HepG2 (cell line): ENCODE measurements around the gene HMCN1. TPM values are rescaled to one million over a fixed set of nuclear protein-coding genes. Genes with fewer than 3 reads are reported as not detected.

Source experiments
- ATAC-seq: fragments of 200-7000 bp; cut with Tn5 transposase; 3 replicates; pipeline ENCODE4 v1.9.1; 2020; ENCODE audit warnings: mild to moderate bottlenecking, moderate library complexity
- BruUV-seq: library from RNA; stranded (reverse); fragments of 400-500 nt; replicated peaks from 2 replicates; lab custom pipeline; 2021; lab: Mats Ljungman, UMichigan
- CTCF ChIA-PET: fragments of 300-600 bp; formaldehyde crosslinking; extraction: SDS; loops from one replicate; lab custom pipeline; 2021; ENCODE audit warnings: low total read pairs, inconsistent platforms, low intra/inter-chr PET ratio; lab: Yijun Ruan, JAX
- POLR2A ChIA-PET: fragments of 350-600 bp; sonication (Branson Sonifier 250); formaldehyde crosslinking; loops from one replicate; lab custom pipeline; 2020; ENCODE audit warnings: antibody characterized with exemption, inconsistent platforms; lab: Yijun Ruan, JAX
- DNase-seq: peaks from one replicate; pipeline ENCODE4 v3.0.0-alpha.2; 2015; ENCODE audit warnings: low spot score
- FAIRE-seq: peaks from 3 replicates; lab custom pipeline; 2011; peaks lifted over from hg19 to GRCh38; lab: Jason Lieb, UNC
- H2AFZ ChIP-seq: one replicate; pipeline ENCODE4 v1.6.1; 2011; ENCODE audit warnings: low read length, inconsistent platforms
- H3K27ac ChIP-seq: fragments of 300-600 bp; 3 replicates; pipeline ENCODE4 v1.8.0; 2011; ENCODE audit warnings: mixed run types, mild to moderate bottlenecking, mixed read lengths, low read length, inconsistent platforms; ENCODE audit not compliant: insufficient read depth; ENCODE audit errors: extremely low read length
- H3K27me3 ChIP-seq, 2 experiments: fragments of 200-600 bp in 1 of 2; 2 replicates in 1 of 2; 3 replicates in 1 of 2; pipeline versions ENCODE4 v1.6.0 to v1.8.0; 2011; ENCODE audit warnings: low read length in 2 of 2, mild to moderate bottlenecking in 2 of 2, moderate library complexity in 2 of 2, inconsistent platforms in 1 of 2; ENCODE audit not compliant: insufficient read depth in 2 of 2, control insufficient read depth in 1 of 2
- H3K36me3 ChIP-seq, 2 experiments: fragments of 200-600 bp in 1 of 2; replicated peaks in 1 of 2; 2 replicates in 1 of 2; 3 replicates in 1 of 2; pipeline versions ENCODE4 v1.5.1 to v1.8.0; 2011; ENCODE audit warnings: low read length in 2 of 2, inconsistent platforms in 1 of 2; ENCODE audit not compliant: insufficient read depth in 2 of 2, control insufficient read depth in 1 of 2
- H3K4me1 ChIP-seq: 2 replicates; pipeline ENCODE4 v1.5.1; 2012; ENCODE audit warnings: low read length, inconsistent platforms; ENCODE audit not compliant: insufficient read depth
- H3K4me2 ChIP-seq: 2 replicates; pipeline ENCODE4 v1.6.0; 2011; ENCODE audit warnings: low read depth, low read length, inconsistent platforms
- H3K4me3 ChIP-seq, 3 experiments: fragments of 200-600 bp in 1 of 3; sonication (generic), shearing (Covaris generic) in 1 of 3; replicated peaks in 1 of 3; 2 replicates each; pipeline ENCODE4 v1.5.1; 2011 to 2016; ENCODE audit warnings: low read length in 3 of 3, inconsistent platforms in 2 of 3, low read depth in 2 of 3, mild to moderate bottlenecking in 2 of 3, control low read depth in 1 of 3, mixed read lengths in 1 of 3; ENCODE audit not compliant: insufficient read depth in 1 of 3
- H3K79me2 ChIP-seq: one replicate; pipeline ENCODE4 v1.6.1; 2011; ENCODE audit warnings: low read length, inconsistent platforms; ENCODE audit not compliant: insufficient read depth
- H3K9ac ChIP-seq: 2 replicates; pipeline ENCODE4 v1.6.0; 2011; ENCODE audit warnings: mild to moderate bottlenecking, low read depth, low read length, inconsistent platforms; ENCODE audit not compliant: insufficient read depth
- H3K9me3 ChIP-seq: 2 replicates; pipeline ENCODE4 v1.5.1; 2012; ENCODE audit warnings: mild to moderate bottlenecking, low read length
- H4K20me1 ChIP-seq: 2 replicates; pipeline ENCODE4 v1.6.0; 2011; ENCODE audit warnings: inconsistent platforms, mild to moderate bottlenecking, low read length, moderate library complexity; ENCODE audit not compliant: insufficient read depth
- BATF2 ChIP-seq: sonication (generic); formaldehyde crosslinking; IDR thresholded peaks from 2 replicates; pipeline ENCODE4 v1.8.0; 2022; ENCODE audit warnings: mild to moderate bottlenecking, missing genetic modification reagents, moderate library complexity
- CSRNP1 ChIP-seq: sonication (generic); formaldehyde crosslinking; IDR thresholded peaks from 2 replicates; pipeline ENCODE4 v1.8.1; 2023; ENCODE audit warnings: mild to moderate bottlenecking, missing genetic modification reagents
- HNF1B ChIP-seq: sonication (generic); formaldehyde crosslinking; IDR thresholded peaks from 2 replicates; pipeline ENCODE4 v1.5.1; 2020; ENCODE audit warnings: mild to moderate bottlenecking, moderate library complexity, missing genetic modification reagents
- IKZF5 ChIP-seq: IDR thresholded peaks from 2 replicates; pipeline ENCODE4 v1.6.1; 2018; ENCODE audit warnings: missing genetic modification reagents, mild to moderate bottlenecking, missing compliant biosample characterization
- PHF8 ChIP-seq: sonication (generic); formaldehyde crosslinking; IDR thresholded peaks from 2 replicates; pipeline ENCODE4 v1.5.0; 2020; ENCODE audit warnings: missing genetic modification reagents
- RARG ChIP-seq: sonication (generic); formaldehyde crosslinking; IDR thresholded peaks from 2 replicates; pipeline ENCODE4 v1.4.0; 2020; ENCODE audit warnings: low read depth, mild to moderate bottlenecking, missing genetic modification reagents
- TBP ChIP-seq: sonication (generic); formaldehyde crosslinking; IDR thresholded peaks from 2 replicates; pipeline ENCODE4 v1.5.0; 2020; ENCODE audit warnings: missing genetic modification reagents
- ZNF234 ChIP-seq: sonication (generic); formaldehyde crosslinking; conservative IDR thresholded peaks from 2 replicates; pipeline ENCODE4 v1.5.1; 2020; ENCODE audit warnings: mild to moderate bottlenecking, missing genetic modification reagents
- ZNF639 ChIP-seq: conservative IDR thresholded peaks from 2 replicates; pipeline ENCODE4 v1.6.1; 2018; ENCODE audit warnings: missing genetic modification reagents
- WGBS: methylation state at CpG from one replicate; pipeline ENCODE4 v1.1.6; 2017; ENCODE audit warnings: low lambda C conversion rate; 5-methylcytosine and 5-hydroxymethylcytosine counted together
- in situ Hi-C: cut with HindIII; loops from 2 replicates; pipeline ENCODE4 v1.10.0; 2017; ENCODE audit warnings: low pct_unique_long_range_greater_than_20kb; ENCODE audit not compliant: extremely low pct_ligation_motif_present
- intact Hi-C: fragments of 100-400 bp; cut with micrococcal nuclease; formaldehyde crosslinking; loops from one replicate; pipeline ENCODE4 v1.10.0; 2022; ENCODE audit not compliant: unreplicated experiment
- polyA plus RNA-seq, 8 experiments: library from polyadenylated mRNA; depleted of rRNA in 3 of 8; stranded (reverse) in 7 of 8; unstranded in 1 of 8; fragments of >200 nt; fragmentation: Illumina TruSeq in 4 of 8; extraction: Trizol in 4 of 8; gene quantifications; 2 replicates each; pipeline versions ENCODE4 v1.2.1 to v1.2.3, GENCODE V29; 2011 to 2016; ENCODE audit warnings: low read depth in 4 of 8, missing spikeins in 1 of 8, mixed read lengths in 1 of 8; ENCODE audit not compliant: insufficient read depth in 1 of 8
- total RNA-seq, 5 experiments: library from RNA; depleted of rRNA; stranded (reverse); fragments of >200 nt; fragmentation: Illumina TruSeq; extraction: Trizol; gene quantifications; 2 replicates each; pipeline ENCODE4 v1.2.3, GENCODE V29; 2016; ENCODE audit warnings: low read depth in 1 of 5

HMCN1 gene
- total and polyA plus RNA-seq, 2 of the 13 experiments (the other 11 are each of a cell fraction or from before 2014, with no cell fraction given) = 0.03 TPM; not detected in 1

GRCh38 chr1:185896863-185897262 lies 162.7 kb downstream of the HMCN1 start:
- Histone ChIP-seq H3K79me2 (no peaks in the 10 kb centered on the region), H3K27me3 (no peaks in the 10 kb centered on the region; a peak in 1 of 5 replicates), H3K4me1 (no peaks in the 10 kb centered on the region), H2AFZ (no peak overlapping the region), H3K4me3 (no peak overlapping the region), H4K20me1 (no peaks in the 10 kb centered on the region), H3K9ac (no peak overlapping the region), H3K4me2 (no peak overlapping the region), H3K36me3 (no peaks in the 10 kb centered on the region), H3K27ac (no peak overlapping the region), H3K9me3 (no peaks in the 10 kb centered on the region)
- DNase-seq (no peak), ATAC-seq (no peak), FAIRE-seq (no peak)
- ChIA-PET CTCF (no interaction called here), POLR2A (no interaction called here)
- in situ Hi-C loops (no loop called here), intact Hi-C loops (no loop called here)
- no peak for TF ChIP-seq HNF1B (CRISPR knock-in tag)
- no peak for TF ChIP-seq PHF8 (CRISPR knock-in tag)
- TF ChIP-seq TBP (CRISPR knock-in tag) = no peak
- no peak for TF ChIP-seq RARG (CRISPR knock-in tag)
- BruUV-seq = no TSS peak

- H3K9me3 ChIP-seq = no peaks in the 10 kb centered on the region
- H3K36me3 ChIP-seq = no peaks in the 10 kb centered on the region
- no TSS peak for BruUV-seq
- H3K27ac ChIP-seq = no peak overlapping the region
- ChIA-PET CTCF (no interaction called here), POLR2A (no interaction called here)
- H3K4me1 ChIP-seq = no peaks in the 10 kb centered on the region
- ATAC-seq = no peak
- no peak overlapping the region for H2AFZ ChIP-seq
- in situ Hi-C loops = no loop called here
- H3K27me3 ChIP-seq = no peaks in the 10 kb centered on the region; a peak in 1 of 5 replicates
- intact Hi-C loops = no loop called here
- DNase-seq = no peak
- no peak overlapping the region for H3K9ac ChIP-seq
- no peak overlapping the region for H3K4me3 ChIP-seq
- WGBS = 0% methylated on average over 1 of the region's 1 CpG
- H3K79me2 ChIP-seq = no peaks in the 10 kb centered on the region
- FAIRE-seq = no peak
- no peaks in the 10 kb centered on the region for H4K20me1 ChIP-seq
- no peak overlapping the region for H3K4me2 ChIP-seq
- TF ChIP-seq ZNF639 (CRISPR knock-in tag) = no peak
- no peak for TF ChIP-seq IKZF5 (CRISPR knock-in tag)
- TF ChIP-seq BATF2 = no peak
- no peak for TF ChIP-seq ZNF234 (CRISPR knock-in tag)
- TF ChIP-seq CSRNP1 = no peak
Observed at GRCh38 chr1:185906186-185906585, 172.0 kb downstream of the HMCN1 start.
